Activated CD4-positive, CD25-positive, alpha-beta regulatory T cell treated with anti-CD3 and anti-CD28 coated beads, Interleukin-2, amount 50 U/mL, for 16 hours (primary cell): ENCODE data around the gene OR5B2.
"Not testable (repeated sequence)": the region's sequence is repeated elsewhere in the genome, so short reads cannot be mapped to it uniquely, and the experiment has no call there.

Source experiments
- DNase-seq: peaks from one replicate; pipeline ENCODE4 v3.0.0-alpha.2; 2020; ENCODE audit warnings: low read depth, low spot score

The OR5B2 gene

GRCh38 chr11:58428021-58428420 is at the start of gene OR5B2:
Gene OR5B2, minus strand, starts transcription at chr11:58428121. Its CDS starts 4,860 bp downstream, at chr11:58423261.
- no peak for DNase-seq

- no peak for DNase-seq
Measured at GRCh38 chr11:58471892-58472291, 44.0 kb upstream of the OR5B2 start.

GRCh38 chr11:58466293-58466692 is 38.4 kb upstream of the OR5B2 start:
- no peak for DNase-seq

DNA sequence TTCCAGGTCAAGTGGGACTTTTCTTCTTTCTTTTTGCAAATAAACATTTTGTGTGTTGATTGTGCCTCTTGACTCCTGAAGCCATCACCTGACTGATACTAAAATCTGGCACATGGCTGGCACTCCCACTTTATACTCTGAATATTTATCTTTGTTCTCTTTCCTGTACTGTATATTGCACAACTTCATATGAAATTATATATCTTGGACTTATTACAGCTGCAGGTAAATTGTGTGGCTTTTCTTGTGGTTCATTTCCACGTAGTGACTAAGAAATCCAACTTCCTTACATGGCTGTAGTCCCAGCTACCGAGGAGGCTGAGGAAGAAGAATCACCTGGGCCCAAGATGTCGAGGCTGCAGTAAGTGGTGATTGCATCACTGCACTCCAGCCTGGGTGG is 37.8 kb upstream of the OR5B2 start:
- DNase-seq, result no peak

- no peak for DNase-seq
Measured at GRCh38 chr11:58451585-58451984, 23.7 kb upstream of the OR5B2 start.

- DNase-seq, result no peak
Measured at GRCh38 chr11:58446294-58446693, 18.4 kb upstream of the OR5B2 start.

DNA sequence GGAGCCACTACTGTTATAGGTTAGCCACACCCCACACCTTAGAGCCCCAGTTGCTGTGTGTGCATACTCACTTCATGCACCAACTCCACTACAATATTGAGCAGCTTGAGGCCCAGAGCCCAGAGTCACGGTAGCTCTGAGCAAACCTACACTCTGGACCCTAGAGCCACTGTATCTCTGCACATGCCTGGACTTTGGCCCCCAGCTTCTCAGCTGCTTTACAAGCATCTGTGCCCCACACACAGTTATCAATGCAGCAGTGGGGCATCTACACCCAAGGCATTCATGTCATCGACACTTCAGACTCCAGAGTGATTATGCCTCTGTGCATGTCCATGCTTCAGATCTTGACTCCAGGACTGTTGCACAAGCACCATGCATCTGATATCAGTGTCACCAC is 16.4 kb upstream of the OR5B2 start:
- DNase-seq, result no peak

GRCh38 chr11:58442136-58442535 is 14.2 kb upstream of the OR5B2 start, which contains the start of gene OR5B12:
Gene OR5B12, minus strand, starts transcription at chr11:58442236. Its CDS starts 2,085 bp downstream, at chr11:58440151.
- DNase-seq, result no peak

DNA sequence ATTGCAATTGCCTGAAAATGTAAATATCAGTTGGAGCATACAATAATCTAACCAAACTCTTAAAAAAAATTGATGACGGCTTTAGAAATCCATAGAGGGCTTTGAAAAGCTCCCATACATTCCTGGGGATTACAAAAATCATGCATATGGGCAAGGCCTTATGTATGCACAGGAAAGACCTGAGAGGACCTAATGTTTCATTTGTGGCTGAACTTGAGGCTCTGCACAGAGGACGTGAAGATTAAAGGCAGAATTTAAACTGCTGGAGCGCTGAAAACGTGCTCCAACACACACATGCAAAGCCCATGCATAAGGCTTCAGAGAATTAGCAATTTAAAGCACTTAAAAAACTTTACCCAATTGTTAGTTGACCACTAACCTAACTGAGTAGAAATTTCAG is 10.6 kb upstream of the OR5B2 start:
- DNase-seq, result no peak

DNA sequence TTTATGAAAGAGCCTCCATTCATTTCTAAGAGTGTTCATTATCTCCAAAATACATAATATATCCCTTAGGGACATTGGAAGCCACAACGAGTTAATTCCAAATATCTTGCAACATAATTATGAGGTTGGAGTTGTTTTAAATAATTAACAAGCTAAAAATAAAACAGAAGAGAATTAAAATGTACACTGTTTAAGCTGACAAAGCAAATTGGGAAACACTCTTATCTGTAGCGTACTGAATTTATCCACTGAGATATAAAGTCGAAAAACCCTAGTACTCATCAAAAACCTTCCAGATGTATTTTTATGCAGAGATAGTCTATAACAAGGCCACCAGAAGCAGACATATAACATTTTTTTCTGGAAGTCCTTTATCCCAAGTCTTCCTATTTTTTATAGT is 6.3 kb upstream of the OR5B2 start:
- no peak for DNase-seq

DNA sequence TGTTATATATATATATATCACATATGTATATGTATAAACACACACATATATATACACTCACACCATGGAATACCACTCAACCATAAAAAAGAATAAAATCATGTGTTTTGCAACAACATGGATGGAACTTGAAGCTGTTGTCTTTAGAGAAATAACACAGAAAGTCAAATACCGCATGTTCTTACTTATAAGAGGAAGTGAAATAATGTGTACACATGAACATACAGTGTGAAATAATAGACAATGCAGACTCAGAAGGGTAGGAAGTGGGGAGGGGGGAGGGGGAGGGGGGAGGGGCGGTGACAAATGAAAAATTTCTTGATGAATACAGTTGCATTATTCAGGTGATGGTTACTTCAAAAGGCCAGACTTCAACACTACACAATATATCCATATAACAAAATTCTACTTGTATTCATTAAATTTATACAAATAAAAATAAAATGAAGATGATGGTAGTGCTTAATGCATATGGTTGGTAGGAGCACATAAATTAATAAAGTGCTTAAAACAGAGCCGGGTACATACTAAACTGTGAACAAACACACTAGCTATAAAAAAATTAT is 5.8 kb upstream of the OR5B2 start:
- DNase-seq, result no peak

GRCh38 chr11:58429273-58429672 is 1.4 kb upstream of the OR5B2 start:
- DNase-seq, result no peak

- no peak for DNase-seq
Measured at GRCh38 chr11:58406774-58407173, 21.1 kb downstream of the OR5B2 start, which contains the start of gene OR5B3. Gene OR5B3, minus strand, starts transcription at chr11:58406874. Its CDS starts 3,465 bp downstream, at chr11:58403409.

DNA sequence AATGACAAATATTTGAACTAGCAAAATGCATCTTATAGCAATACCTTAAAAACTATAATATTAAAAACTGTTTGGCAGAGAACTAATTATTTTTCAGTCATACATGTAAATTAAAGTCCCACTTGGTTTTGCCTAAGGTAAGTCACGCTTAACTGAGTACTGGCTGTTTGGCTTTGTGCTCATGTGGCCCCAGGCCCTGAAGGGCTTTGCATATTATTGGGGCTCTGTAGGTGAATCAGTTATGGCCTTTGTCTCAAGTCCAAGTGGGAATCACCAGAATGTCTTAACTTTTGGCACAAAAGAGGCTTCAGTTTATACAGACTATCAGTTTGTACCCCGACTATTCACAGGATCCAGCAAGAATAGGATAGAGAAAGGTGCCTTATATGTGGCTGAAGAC is 28.3 kb downstream of the OR5B2 start:
- not testable (repeated sequence) for DNase-seq

- DNase-seq, result no peak
Measured at GRCh38 chr11:58395581-58395980, 32.3 kb downstream of the OR5B2 start.

DNA sequence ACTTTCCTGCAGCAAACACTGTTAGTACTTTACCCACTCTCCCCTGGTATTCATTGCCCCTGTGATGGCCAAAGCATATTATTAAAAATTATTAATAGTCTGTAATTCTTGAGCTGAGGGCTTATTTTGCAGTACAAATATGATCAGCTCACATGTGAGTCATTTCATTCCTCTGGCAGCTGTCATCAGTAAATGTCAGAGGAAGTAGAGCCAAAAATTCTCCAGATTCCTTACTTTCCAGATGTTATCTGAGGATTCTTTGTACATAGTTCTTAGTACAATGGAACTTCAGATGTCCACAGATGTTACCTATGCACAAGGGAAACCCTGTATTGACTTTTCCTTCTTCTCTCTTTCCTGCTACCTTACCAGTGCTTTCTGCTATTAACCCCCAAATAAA is 33.7 kb downstream of the OR5B2 start:
- DNase-seq, result no peak

DNA sequence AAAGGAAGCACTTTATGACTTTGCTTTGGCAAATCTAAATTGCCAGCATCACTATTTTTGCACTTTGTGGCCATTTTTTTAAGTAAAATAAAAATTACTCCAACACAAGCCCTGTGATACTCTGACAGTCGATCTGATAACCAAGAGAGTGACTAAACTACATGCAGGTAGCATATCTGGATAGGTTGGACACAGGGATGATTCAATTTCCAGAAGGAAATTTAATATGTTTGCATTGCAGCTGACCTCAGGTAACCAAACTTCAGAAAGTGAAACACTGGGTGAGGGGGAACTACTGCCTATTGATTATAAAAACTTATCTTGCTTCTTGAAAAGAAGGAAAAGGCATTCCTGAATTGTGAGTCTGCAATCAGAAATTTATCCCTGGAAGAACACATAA is 35.2 kb downstream of the OR5B2 start:
- no peak for DNase-seq

GRCh38 chr11:58391879-58392278 is 36.0 kb downstream of the OR5B2 start:
- DNase-seq, result no peak

- DNase-seq, result no peak
Measured at GRCh38 chr11:58390551-58391063, 37.3 kb downstream of the OR5B2 start.
